GM12878 (cell line): ENCODE measurements around the gene DIS3L2. TPM values are rescaled to one million over a fixed set of nuclear protein-coding genes. Genes with fewer than 3 reads are reported as not detected.
A peak's percentile ranks its signal among the peaks of the same experiment; 100 is the strongest.

Source experiments
- ATAC-seq: fragments of 200-7000 bp; cut with Tn5 transposase; 3 replicates; pipeline ENCODE4 v1.9.1; 2020; ENCODE audit warnings: mild to moderate bottlenecking, moderate library complexity
- BruUV-seq: library from RNA; stranded (reverse); fragments of 400-500 nt; replicated peaks from 2 replicates; lab custom pipeline; 2021; lab: Mats Ljungman, UMichigan
- CTCF ChIA-PET: fragments of 300-600 bp; sonication (Branson Sonifier 250); formaldehyde crosslinking; extraction: SDS; loops from one replicate; lab custom pipeline; 2021; ENCODE audit warnings: inconsistent platforms; lab: Yijun Ruan, JAX
- POLR2A ChIA-PET: fragments of 350-600 bp; formaldehyde crosslinking; extraction: SDS; loops from one replicate; lab custom pipeline; 2021; ENCODE audit warnings: inconsistent platforms; lab: Charles Lee
- RAD21 ChIA-PET: fragments of 300-600 bp; sonication (Branson Sonifier 250); formaldehyde crosslinking; loops from one replicate; lab custom pipeline; 2023; ENCODE audit warnings: antibody characterized with exemption; ENCODE audit not compliant: unreplicated experiment; lab: Charles Lee
- SMC1A ChIA-PET: fragments of 300-600 bp; sonication (Branson Sonifier 250); formaldehyde crosslinking; loops from one replicate; lab custom pipeline; 2023; ENCODE audit not compliant: unreplicated experiment, uncharacterized antibody; lab: Charles Lee
- DNase-seq: peaks from one replicate; pipeline ENCODE4 v3.0.0-alpha.2; 2011; ENCODE audit warnings: low read depth, low spot score
- FAIRE-seq: peaks from 3 replicates; lab custom pipeline; 2011; peaks lifted over from hg19 to GRCh38; lab: Jason Lieb, UNC
- H2AFZ ChIP-seq: 2 replicates; pipeline ENCODE4 v1.6.0; 2011; ENCODE audit warnings: low read depth, low read length, control low read depth; ENCODE audit not compliant: control insufficient read depth
- H3K27ac ChIP-seq: 2 replicates; pipeline ENCODE4 v1.5.1; 2011; ENCODE audit warnings: control low read depth; ENCODE audit not compliant: control insufficient read depth, insufficient read depth
- H3K27me3 ChIP-seq, 2 experiments: replicated peaks in 1 of 2; 2 replicates each; pipeline versions ENCODE4 v1.6.0 to v1.6.1; 2011; ENCODE audit warnings: low read length in 1 of 2; ENCODE audit not compliant: control insufficient read depth in 2 of 2, insufficient read depth in 2 of 2
- H3K36me3 ChIP-seq, 2 experiments: 2 replicates each; pipeline ENCODE4 v1.5.1; 2011; ENCODE audit warnings: low read length in 1 of 2; ENCODE audit not compliant: control insufficient read depth in 2 of 2, insufficient read depth in 2 of 2
- H3K4me1 ChIP-seq: 2 replicates; pipeline ENCODE4 v1.6.1; 2011; ENCODE audit warnings: mild to moderate bottlenecking, low read length, moderate library complexity, mixed read lengths; ENCODE audit not compliant: control insufficient read depth, insufficient read depth
- H3K4me2 ChIP-seq: 2 replicates; pipeline ENCODE4 v1.6.0; 2011; ENCODE audit warnings: control low read depth; ENCODE audit not compliant: control insufficient read depth, insufficient read depth
- H3K4me3 ChIP-seq: fragments of 200-600 bp; sonication (generic); 2 replicates; pipeline ENCODE4 v1.5.1; 2016
- H3K79me2 ChIP-seq: 2 replicates; pipeline ENCODE4 v1.6.0; 2011; ENCODE audit warnings: low read length; ENCODE audit not compliant: control insufficient read depth, insufficient read depth
- H3K9ac ChIP-seq: 2 replicates; pipeline ENCODE4 v1.8.0; 2011; ENCODE audit warnings: low read length, control low read depth, mixed read lengths; ENCODE audit not compliant: control insufficient read depth, insufficient read depth
- H3K9me3 ChIP-seq: replicated peaks from 3 replicates; pipeline ENCODE4 v1.5.1; 2011; ENCODE audit warnings: mild to moderate bottlenecking, low read length; ENCODE audit not compliant: control insufficient read depth, insufficient read depth
- H4K20me1 ChIP-seq: 2 replicates; pipeline ENCODE4 v1.6.0; 2011; ENCODE audit not compliant: control insufficient read depth, insufficient read depth
- ATF7 ChIP-seq: fragments of 450-650 bp; IDR thresholded peaks from 2 replicates; pipeline ENCODE4 v1.6.1; 2016; ENCODE audit warnings: low read depth, mild to moderate bottlenecking
- BCL3 ChIP-seq: IDR thresholded peaks from 2 replicates; pipeline ENCODE4 v1.6.1; 2011; ENCODE audit warnings: borderline replicate concordance, low read depth, mild to moderate bottlenecking, moderate library complexity, low read length; ENCODE audit not compliant: insufficient read depth, poor library complexity, severe bottlenecking
- CHD4 ChIP-seq: fragments of 200-600 bp; sonication (generic); IDR thresholded peaks from 2 replicates; pipeline ENCODE4 v1.6.1; 2016; ENCODE audit warnings: mild to moderate bottlenecking
- CREM ChIP-seq: IDR thresholded peaks from 2 replicates; pipeline ENCODE4 v1.6.1; 2014; ENCODE audit warnings: antibody characterized with exemption, low read depth
- CUX1 ChIP-seq: IDR thresholded peaks from 2 replicates; pipeline ENCODE4 v1.6.1; 2012; ENCODE audit warnings: improper control_type of control experiment, low read depth, low read length; ENCODE audit not compliant: insufficient replicate concordance
- EZH2 ChIP-seq: IDR thresholded peaks from 2 replicates; pipeline ENCODE4 v1.6.1; 2012; ENCODE audit warnings: low read depth, mild to moderate bottlenecking, control low read depth, inconsistent platforms, low read length, borderline replicate concordance; ENCODE audit not compliant: control insufficient read depth
- MYC ChIP-seq: IDR thresholded peaks from 2 replicates; pipeline ENCODE4 v1.6.1; 2011; ENCODE audit warnings: mild to moderate bottlenecking, low read length, moderate library complexity, inconsistent platforms; ENCODE audit not compliant: insufficient read depth, insufficient replicate concordance, insufficient read length, severe bottlenecking
- RELA ChIP-seq: fragments of 450-650 bp; IDR thresholded peaks from 2 replicates; pipeline ENCODE4 v1.8.0; 2014; ENCODE audit warnings: borderline replicate concordance; ENCODE audit not compliant: partially characterized antibody
- SREBF2 ChIP-seq: IDR thresholded peaks from 2 replicates; pipeline ENCODE4 v1.6.1; 2012; ENCODE audit warnings: mild to moderate bottlenecking, low read length
- TAF1 ChIP-seq: IDR thresholded peaks from 2 replicates; pipeline ENCODE4 v1.6.1; 2011; ENCODE audit warnings: mild to moderate bottlenecking, low read depth, low read length, borderline replicate concordance
- WGBS: methylation state at CpG from one replicate; pipeline ENCODE4 v1.1.6; 2016; ENCODE audit warnings: low lambda C conversion rate; ENCODE audit not compliant: insufficient replicate concordance, insufficient coverage; ENCODE audit errors: missing lambda C conversion rate; 5-methylcytosine and 5-hydroxymethylcytosine counted together
- in situ Hi-C: fragments of 300-500 bp; cut with MboI; formaldehyde crosslinking; loops from 9 replicates; pipeline ENCODE4 v1.14.3; 2018; ENCODE audit warnings: mixed read lengths
- intact Hi-C: fragments of 100-400 bp; cut with micrococcal nuclease; formaldehyde crosslinking; loops from one replicate; pipeline ENCODE4 v1.14.2; 2022; ENCODE audit not compliant: unreplicated experiment
- polyA plus RNA-seq, 11 experiments: library from polyadenylated mRNA; depleted of rRNA in 4 of 11; unstranded in 6 of 11; stranded (reverse) in 5 of 11; fragments of >200 nt; fragmentation: Nextera tagmentation in 4 of 11; fragmentation: Illumina TruSeq in 1 of 11; extraction: Ambion mirVana in 4 of 11; extraction: Trizol in 1 of 11; gene quantifications; 1 replicate in 1 of 11; 2 replicates in 10 of 11; pipeline versions ENCODE4 v1.2.1 to v1.2.3, GENCODE V29; 2011 to 2016; ENCODE audit warnings: inconsistent platforms in 2 of 11, missing spikeins in 2 of 11, low read depth in 1 of 11
- total RNA-seq, 4 experiments: library from RNA; depleted of rRNA in 3 of 4; stranded (reverse); fragments of >200 nt in 3 of 4; fragmentation: Illumina TruSeq in 1 of 4; extraction: Trizol in 1 of 4; gene quantifications; 2 replicates each; pipeline versions ENCODE4 v1.2.1 to v1.2.3, GENCODE V29; 2013 to 2021

DIS3L2 gene
- total and polyA plus RNA-seq, 10 of the 15 experiments (the other 5 are each of a cell fraction or from before 2014, with no cell fraction given), result 3.5 to 27.1 (median 16.0) TPM

GRCh38 chr2:232001073-232001472 lies 39.6 kb downstream of the DIS3L2 start:
- Histone ChIP-seq H3K36me3 (no peaks in the 10 kb centered on the region; a peak in 1 of 4 replicates), H3K27ac (no peak overlapping the region), H3K27me3 (no peaks in the 10 kb centered on the region), H3K9me3 (no peaks in the 10 kb centered on the region), H3K4me2 (no peak overlapping the region), H3K4me3 (no peak overlapping the region), H3K9ac (no peak overlapping the region), H3K79me2 (no peaks in the 10 kb centered on the region; the same call in 1 of the 2 replicates), H2AFZ (no peak overlapping the region), H4K20me1 (no peaks in the 10 kb centered on the region), H3K4me1 (no peaks in the 10 kb centered on the region)
- in situ Hi-C loops, result no loop called here
- ChIA-PET CTCF (no interaction called here), POLR2A (interaction anchor here (0.6 kb wide), 1 partner anchor 20 kb away, joined by 7 read pairs; no protein-coding TSS in a partner anchor), RAD21 (no interaction called here), SMC1A (interaction anchor here (1.5 kb wide), 1 partner anchor 18 kb away, joined by 3 read pairs; no protein-coding TSS in a partner anchor)
- no TSS peak for BruUV-seq
- FAIRE-seq, result no peak
- no peak for DNase-seq
- intact Hi-C loops, result no loop called here
- WGBS, result 100% methylated on average over 1 of the region's 1 CpG
- TF ChIP-seq CREM (no peak), ATF7 (peak; percentile 60)
- peak; percentile 56; the same call in 2 of the 3 replicates for ATAC-seq

DNA sequence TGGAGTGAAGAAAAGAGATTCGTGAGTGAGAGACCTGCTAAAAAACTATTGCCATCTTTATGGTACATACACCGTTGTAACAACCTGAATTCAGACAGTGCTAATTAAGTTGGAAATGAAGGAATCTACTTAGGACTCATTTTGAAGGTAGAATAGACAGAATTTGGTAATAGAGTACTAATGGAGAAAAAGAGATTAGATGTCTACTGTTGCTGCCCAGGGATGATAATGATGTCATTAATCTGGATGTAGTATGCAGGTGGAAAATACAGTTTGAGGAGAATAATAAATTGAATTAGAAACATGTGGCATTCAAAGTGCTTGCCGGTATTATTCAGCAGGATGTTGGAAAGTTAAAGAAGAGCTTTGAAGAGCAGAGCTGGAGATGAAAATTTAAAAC lies 44.7 kb downstream of the DIS3L2 start:
- intact Hi-C loops, result no loop called here
- Histone ChIP-seq H3K36me3 (no peaks in the 10 kb centered on the region), H3K4me3 (no peak overlapping the region), H3K9me3 (no peaks in the 10 kb centered on the region), H3K9ac (no peak overlapping the region), H3K27me3 (no peaks in the 10 kb centered on the region), H2AFZ (no peak overlapping the region), H3K27ac (no peak overlapping the region), H4K20me1 (no peaks in the 10 kb centered on the region), H3K4me2 (no peak overlapping the region), H3K79me2 (no peaks in the 10 kb centered on the region; the same call in 1 of the 2 replicates), H3K4me1 (no peaks in the 10 kb centered on the region)
- WGBS, result 79% methylated on average over 3 of the region's 3 CpGs
- no peak for ATAC-seq
- BruUV-seq, result no TSS peak
- FAIRE-seq, result no peak
- ChIA-PET SMC1A (interaction anchor here (1.5 kb wide), 1 partner anchor 11 kb away, joined by 5 read pairs; no protein-coding TSS in a partner anchor), RAD21 (interaction anchor here (1.1 kb wide), 1 partner anchor 26 kb away, joined by 3 read pairs; no protein-coding TSS in a partner anchor), POLR2A (no interaction called here), CTCF (no interaction called here)
- in situ Hi-C loops, result no loop called here
- no peak for DNase-seq
- no peak for TF ChIP-seq RELA
- TF ChIP-seq MYC, result no peak
- no peak for TF ChIP-seq SREBF2
- TF ChIP-seq CHD4, result no peak
- TF ChIP-seq BCL3, result no peak
- no peak for TF ChIP-seq EZH2
- no peak for TF ChIP-seq CUX1
- no peak for TF ChIP-seq TAF1
